UCSD-AML1 (cell line): ENCODE measurements around the gene MAP6.

Experiments
- DNase-seq: peaks from one replicate; lab custom pipeline; 2025; ENCODE audit not compliant: unreplicated experiment; lab: John Stamatoyannopoulos, UW

Gene MAP6

GRCh38 chr11:75667255-75667830, 1.5 kb downstream of the MAP6 start:
- DNase-seq = no peak

DNA sequence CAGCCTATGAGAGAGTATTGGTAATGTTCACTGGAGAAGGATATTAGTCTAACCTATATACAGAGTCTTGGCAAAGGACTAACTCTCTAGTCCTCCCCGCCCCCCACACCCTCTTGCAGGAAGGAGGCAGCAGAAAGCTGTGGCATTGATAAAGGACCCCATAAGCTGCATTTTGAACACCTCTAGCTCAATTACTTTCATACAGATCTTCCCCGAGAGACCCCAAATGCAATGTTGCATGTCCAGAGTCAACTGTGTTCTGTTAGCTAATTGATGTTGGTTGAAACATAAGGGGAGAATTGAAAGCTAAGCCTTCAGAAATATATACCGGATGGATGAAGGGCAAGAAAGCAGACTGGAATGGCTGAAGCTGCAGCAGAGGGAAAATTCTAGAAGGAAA, 2.8 kb downstream of the MAP6 start:
- DNase-seq = no peak

GRCh38 chr11:75665126-75665525, 3.7 kb downstream of the MAP6 start:
- no peak for DNase-seq

DNA sequence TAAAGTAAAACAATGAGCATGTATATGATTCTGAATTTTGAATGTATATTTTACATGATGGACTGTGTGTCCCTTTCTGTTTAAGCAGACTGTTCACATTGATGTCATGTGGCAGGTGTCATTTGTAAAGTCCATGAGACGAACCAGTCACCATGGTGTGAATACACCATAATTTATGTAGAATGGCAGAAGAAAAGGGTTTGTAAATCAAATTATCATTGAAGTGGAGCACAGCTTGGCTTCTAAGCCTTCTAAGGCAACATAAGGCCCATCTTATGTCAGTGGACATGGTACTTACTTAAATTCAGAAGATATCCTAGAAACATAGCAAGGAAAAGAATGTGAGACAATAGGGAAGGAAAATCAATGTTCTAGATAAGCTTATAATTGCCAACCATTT, 4.4 kb downstream of the MAP6 start:
- no peak for DNase-seq

GRCh38 chr11:75663808-75664207, 5.0 kb downstream of the MAP6 start:
- DNase-seq = no peak

DNA sequence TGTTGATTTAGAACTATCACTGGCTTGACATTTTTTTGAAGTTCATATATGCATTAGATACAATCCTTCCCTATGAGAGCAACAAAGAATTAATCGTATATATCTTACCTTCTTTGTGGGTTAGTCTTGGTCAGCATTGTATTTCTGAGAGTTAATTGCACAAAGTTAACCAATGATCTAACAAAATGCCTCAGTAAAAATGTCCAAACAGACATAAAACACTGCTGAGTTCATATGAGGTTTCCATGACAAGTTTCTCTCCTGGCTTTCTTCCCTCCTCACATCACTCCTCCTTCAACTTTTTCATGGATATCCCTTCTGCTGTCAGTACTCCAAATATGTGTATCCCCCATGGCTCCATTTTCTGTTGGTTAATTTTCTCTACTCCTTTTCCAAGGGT, 9.0 kb downstream of the MAP6 start:
- DNase-seq = no peak

DNA sequence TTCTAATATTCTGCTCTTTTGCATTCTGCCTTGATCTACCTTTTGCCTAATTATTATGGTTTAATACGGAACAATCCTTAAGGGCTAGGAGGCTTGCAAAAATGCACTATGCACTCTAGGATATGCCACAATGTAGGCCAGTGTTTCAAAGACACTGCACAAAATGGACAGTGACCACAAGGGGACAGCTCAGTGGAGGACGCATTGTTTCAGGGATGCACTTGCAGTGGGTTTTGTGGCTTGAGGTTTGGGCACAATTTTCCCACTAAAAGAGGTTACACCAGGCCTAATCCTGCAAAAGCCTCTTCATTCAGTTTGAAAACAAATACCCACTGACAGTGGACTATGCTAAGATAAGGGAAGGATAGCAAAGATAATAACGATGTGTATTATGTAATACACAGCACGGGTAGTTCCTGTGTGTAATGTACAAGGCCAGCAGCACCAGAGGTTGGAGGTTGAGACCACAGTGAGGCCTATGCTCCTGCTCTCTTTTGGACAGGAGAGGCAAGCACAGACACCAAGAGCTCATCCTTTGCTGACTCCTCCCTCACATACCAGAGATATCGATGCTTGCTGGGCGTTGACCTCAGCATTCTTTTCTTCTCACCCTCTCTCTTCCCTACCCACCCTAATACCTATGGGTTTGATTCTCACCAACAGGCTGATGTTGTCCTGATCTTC, 12.7 kb downstream of the MAP6 start:
- no peak for DNase-seq

DNA sequence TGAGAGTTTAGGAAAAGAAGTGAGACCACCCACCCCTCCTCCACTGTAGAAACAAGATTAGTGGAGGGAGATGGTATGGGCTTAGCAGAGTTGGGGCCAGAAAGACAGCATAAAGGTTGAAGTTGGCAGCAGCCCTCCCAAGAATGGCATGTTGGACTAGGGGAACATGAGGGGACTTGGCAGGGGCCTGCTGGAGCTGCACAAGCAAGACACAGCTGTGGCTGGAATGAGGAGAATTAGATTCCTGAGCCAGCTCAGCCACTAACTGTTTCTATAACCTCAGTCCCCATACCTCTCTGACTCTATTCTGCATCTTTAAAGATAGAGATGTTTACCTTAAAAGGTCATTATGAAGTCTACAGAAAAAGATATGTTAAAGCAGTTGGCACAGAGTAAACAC, 13.2 kb downstream of the MAP6 start:
- no peak for DNase-seq

GRCh38 chr11:75654314-75654713, 14.5 kb downstream of the MAP6 start:
- no peak for DNase-seq

- no peak for DNase-seq
These were observed 15.3 kb downstream of the MAP6 start for GRCh38 chr11:75653532-75653931.

GRCh38 chr11:75652936-75653335, 15.9 kb downstream of the MAP6 start:
- no peak for DNase-seq

DNA sequence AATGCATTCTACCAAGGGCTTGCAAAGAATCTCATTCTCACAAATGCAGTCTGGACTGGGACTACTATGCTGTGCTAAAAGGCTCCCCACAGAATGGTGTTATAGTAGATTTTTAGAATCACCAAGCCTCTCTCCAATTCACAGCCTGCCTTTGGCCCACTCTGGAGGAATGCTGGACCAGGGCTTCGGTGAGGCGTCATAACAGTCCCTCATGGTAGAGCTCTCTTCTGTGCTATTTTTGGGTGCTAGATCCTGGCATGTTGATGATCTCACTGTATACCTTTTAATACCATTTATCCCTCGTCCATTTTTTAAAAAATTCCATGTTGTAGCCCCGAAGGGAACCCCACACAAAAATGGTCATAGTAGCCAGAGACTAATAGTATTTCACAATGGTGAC, 17.6 kb downstream of the MAP6 start:
- DNase-seq = no peak

GRCh38 chr11:75650167-75650723, 18.6 kb downstream of the MAP6 start:
- no peak for DNase-seq

- DNase-seq = no peak
These were observed 23.9 kb downstream of the MAP6 start for GRCh38 chr11:75644946-75645345.

DNA sequence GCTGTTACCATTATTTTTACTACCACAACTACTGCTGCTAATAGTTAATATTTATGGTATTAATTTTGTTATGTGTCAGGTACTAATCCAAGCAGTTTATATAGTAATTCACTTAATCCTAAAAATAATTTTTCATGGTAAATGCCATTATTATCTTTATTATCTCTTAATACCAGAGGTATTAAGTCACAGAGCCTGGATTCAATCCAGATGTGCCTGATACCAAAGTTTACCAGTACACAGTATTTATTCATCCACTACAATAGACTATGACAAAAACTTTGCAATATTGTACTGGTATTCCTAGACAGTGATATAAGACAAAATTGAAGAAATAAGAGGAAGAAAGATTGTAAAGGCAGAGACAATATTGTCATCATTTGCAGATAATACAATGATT, 24.5 kb downstream of the MAP6 start:
- no peak for DNase-seq

GRCh38 chr11:75642402-75643113, 26.3 kb downstream of the MAP6 start:
- no peak for DNase-seq

- DNase-seq = no peak
These were observed 29.1 kb downstream of the MAP6 start for GRCh38 chr11:75639762-75640181.

DNA sequence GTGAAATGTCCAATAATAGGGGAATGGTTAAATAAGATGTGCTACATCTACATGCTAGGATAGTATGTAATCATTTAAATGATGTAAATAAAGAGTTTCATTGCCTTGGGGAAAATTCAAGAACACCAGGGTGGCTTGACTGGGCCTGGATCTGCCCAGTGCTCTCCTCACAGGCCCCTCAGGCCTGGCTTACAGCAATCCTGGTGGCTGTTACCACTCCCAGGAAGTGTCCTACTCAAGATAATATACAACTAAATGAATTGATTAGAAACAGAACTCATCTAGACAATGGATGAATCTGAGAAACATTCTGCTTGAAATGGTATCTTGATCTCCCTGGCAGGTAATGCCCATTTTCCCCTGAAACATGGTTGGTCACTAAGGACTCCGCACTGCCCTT, 30.8 kb downstream of the MAP6 start:
- DNase-seq = no peak

- DNase-seq = no peak
These were observed 33.6 kb downstream of the MAP6 start for GRCh38 chr11:75635066-75635862.

- no peak for DNase-seq
These were observed 35.3 kb downstream of the MAP6 start for GRCh38 chr11:75633409-75634066.

DNA sequence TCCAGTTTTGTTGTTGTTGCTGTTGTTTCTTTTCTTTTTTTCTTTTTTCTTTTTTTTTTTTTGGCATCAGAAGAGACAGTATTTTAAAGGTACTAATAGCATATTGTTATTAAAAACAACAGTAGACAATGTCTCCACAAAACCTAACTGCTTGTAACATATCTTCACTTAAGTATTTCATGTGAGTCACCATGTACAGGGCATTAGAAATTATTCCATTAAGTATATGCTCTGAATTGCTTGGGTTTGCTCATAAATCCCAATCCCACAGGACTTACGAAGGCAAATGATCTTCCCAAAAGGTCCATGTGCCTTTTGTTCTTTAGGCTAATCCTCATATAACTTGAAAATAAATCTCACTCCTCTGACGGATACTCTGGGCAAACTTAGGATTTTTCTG, 35.9 kb downstream of the MAP6 start:
- no peak for DNase-seq
